ENCODE data around the gene ILRUN.

The ILRUN gene

GRCh38 chr6:34695729-34696188 is 808 bp downstream of the ILRUN start:
- Histone ChIP-seq H3K79me2 (ENCODE audit: insufficient read depth, low read length) (peaks cover 57% of the 10 kb centered on the region), H3K36me3 (ENCODE audit: insufficient read depth, low read length) (no peaks in the 10 kb centered on the region), H3F3A (ENCODE audit: low read depth) (no peaks in the 10 kb centered on the region), H3K4me2 (ENCODE audit: low read depth, low read length, poor library complexity, severe bottlenecking) (peak overlapping the region; percentile 95), H3K4me1 (ENCODE audit: insufficient read depth, low read length, poor library complexity, severe bottlenecking) (peaks cover 46% of the 10 kb centered on the region), H3K27me3 (ENCODE audit: insufficient read depth, low read length, poor library complexity, severe bottlenecking) (no peaks in the 10 kb centered on the region), H3K9me3 (ENCODE audit: insufficient read depth, low read depth, low read length) (no peaks in the 10 kb centered on the region), H3K9ac (ENCODE audit: low read depth, low read length, poor library complexity, severe bottlenecking) (peak overlapping the region; percentile 86), H4K20me1 (ENCODE audit: insufficient read depth, low read length, poor library complexity, severe bottlenecking) (peaks cover 52% of the 10 kb centered on the region), H2AFZ (ENCODE audit: low read length) (no peak overlapping the region; the same call in 1 of the 2 replicates), H3K4me3 (ENCODE audit: low read length, poor library complexity, severe bottlenecking) (peak overlapping the region; percentile 81), H3K9me2 (replicated peaks; ENCODE audit: low read depth, low read length) (no peaks in the 10 kb centered on the region)
- TF ChIP-seq EZH2phosphoT487 (IDR thresholded peaks at IDR 0.05; ENCODE audit: borderline replicate concordance): no peak
- TF ChIP-seq CTCF (conservative IDR thresholded peaks at IDR 0.05; ENCODE audit: low read length): no peak

- Histone ChIP-seq H2AFZ (ENCODE audit: low read length) (no peak overlapping the region), H3K4me3 (ENCODE audit: low read length, poor library complexity, severe bottlenecking) (peak overlapping the region; percentile 60), H3K36me3 (ENCODE audit: insufficient read depth, low read length) (peaks cover 6% of the 10 kb centered on the region; the same call in 1 of the 2 replicates), H3K9me3 (ENCODE audit: insufficient read depth, low read depth, low read length) (0 out of 2 replicates have a peak, but pooled peaks cover 3% of the 10 kb centered on the region), H3K9ac (ENCODE audit: low read depth, low read length, poor library complexity, severe bottlenecking) (peak overlapping the region; percentile 32), H4K20me1 (ENCODE audit: insufficient read depth, low read length, poor library complexity, severe bottlenecking) (peaks cover 76% of the 10 kb centered on the region), H3K4me2 (ENCODE audit: low read depth, low read length, poor library complexity, severe bottlenecking) (peak overlapping the region; percentile 95), H3K27me3 (ENCODE audit: insufficient read depth, low read length, poor library complexity, severe bottlenecking) (no peaks in the 10 kb centered on the region), H3K79me2 (ENCODE audit: insufficient read depth, low read length) (peaks cover 88% of the 10 kb centered on the region), H3F3A (ENCODE audit: low read depth) (no peaks in the 10 kb centered on the region), H3K4me1 (ENCODE audit: insufficient read depth, low read length, poor library complexity, severe bottlenecking) (peaks cover 52% of the 10 kb centered on the region), H3K9me2 (replicated peaks; ENCODE audit: low read depth, low read length) (no peaks in the 10 kb centered on the region)
- TF ChIP-seq CTCF (conservative IDR thresholded peaks at IDR 0.05; ENCODE audit: low read length) (no peak), EZH2phosphoT487 (IDR thresholded peaks at IDR 0.05; ENCODE audit: borderline replicate concordance) (no peak)
These were observed 4.3 kb downstream of the ILRUN start for GRCh38 chr6:34692280-34692679.

GRCh38 chr6:34689742-34690141 is 6.8 kb downstream of the ILRUN start:
- peaks cover 43% of the 10 kb centered on the region for H3K4me1 ChIP-seq (ENCODE audit: insufficient read depth, low read length, poor library complexity, severe bottlenecking)
- no peaks in the 10 kb centered on the region for H3K27me3 ChIP-seq (ENCODE audit: insufficient read depth, low read length, poor library complexity, severe bottlenecking)
- no peak overlapping the region for H2AFZ ChIP-seq (ENCODE audit: low read length)
- H3K79me2 ChIP-seq (ENCODE audit: insufficient read depth, low read length): peaks cover 95% of the 10 kb centered on the region
- H4K20me1 ChIP-seq (ENCODE audit: insufficient read depth, low read length, poor library complexity, severe bottlenecking): peaks cover 64% of the 10 kb centered on the region
- H3K36me3 ChIP-seq (ENCODE audit: insufficient read depth, low read length): peaks cover 6% of the 10 kb centered on the region; the same call in 1 of the 2 replicates
- no peak overlapping the region for H3K9ac ChIP-seq (ENCODE audit: low read depth, low read length, poor library complexity, severe bottlenecking)
- no peak overlapping the region for H3K4me3 ChIP-seq (ENCODE audit: low read length, poor library complexity, severe bottlenecking)
- H3K4me2 ChIP-seq (ENCODE audit: low read depth, low read length, poor library complexity, severe bottlenecking): peak overlapping the region; percentile 34
- H3F3A ChIP-seq (ENCODE audit: low read depth): no peaks in the 10 kb centered on the region
- H3K9me2 ChIP-seq (replicated peaks; ENCODE audit: low read depth, low read length): no peaks in the 10 kb centered on the region
- 0 out of 2 replicates have a peak, but pooled peaks cover 3% of the 10 kb centered on the region for H3K9me3 ChIP-seq (ENCODE audit: insufficient read depth, low read depth, low read length)
- TF ChIP-seq EZH2phosphoT487 (IDR thresholded peaks at IDR 0.05; ENCODE audit: borderline replicate concordance) (no peak), CTCF (conservative IDR thresholded peaks at IDR 0.05; ENCODE audit: low read length) (no peak)
